GM12878 (cell line): ENCODE results near the gene ZDHHC17. TPM values are rescaled to one million over a fixed set of nuclear protein-coding genes. Genes with fewer than 3 reads are reported as not detected.
A peak's percentile ranks its signal among the peaks of the same experiment; 100 is the strongest.

Source experiments
- ATAC-seq: fragments of 200-7000 bp; cut with Tn5 transposase; 3 replicates; pipeline ENCODE4 v1.9.1; 2020; ENCODE audit warnings: mild to moderate bottlenecking, moderate library complexity
- BruUV-seq: library from RNA; stranded (reverse); fragments of 400-500 nt; replicated peaks from 2 replicates; lab custom pipeline; 2021; lab: Mats Ljungman, UMichigan
- CTCF ChIA-PET: fragments of 300-600 bp; sonication (Branson Sonifier 250); formaldehyde crosslinking; extraction: SDS; loops from one replicate; lab custom pipeline; 2021; ENCODE audit warnings: inconsistent platforms; lab: Yijun Ruan, JAX
- POLR2A ChIA-PET: fragments of 350-600 bp; formaldehyde crosslinking; extraction: SDS; loops from one replicate; lab custom pipeline; 2021; ENCODE audit warnings: inconsistent platforms; lab: Charles Lee
- RAD21 ChIA-PET: fragments of 300-600 bp; sonication (Branson Sonifier 250); formaldehyde crosslinking; loops from one replicate; lab custom pipeline; 2023; ENCODE audit warnings: antibody characterized with exemption; ENCODE audit not compliant: unreplicated experiment; lab: Charles Lee
- SMC1A ChIA-PET: fragments of 300-600 bp; sonication (Branson Sonifier 250); formaldehyde crosslinking; loops from one replicate; lab custom pipeline; 2023; ENCODE audit not compliant: unreplicated experiment, uncharacterized antibody; lab: Charles Lee
- DNase-seq: peaks from one replicate; pipeline ENCODE4 v3.0.0-alpha.2; 2011; ENCODE audit warnings: low read depth, low spot score
- FAIRE-seq: peaks from 3 replicates; lab custom pipeline; 2011; peaks lifted over from hg19 to GRCh38; lab: Jason Lieb, UNC
- H2AFZ ChIP-seq: 2 replicates; pipeline ENCODE4 v1.6.0; 2011; ENCODE audit warnings: low read depth, low read length, control low read depth; ENCODE audit not compliant: control insufficient read depth
- H3K27ac ChIP-seq: 2 replicates; pipeline ENCODE4 v1.5.1; 2011; ENCODE audit warnings: control low read depth; ENCODE audit not compliant: control insufficient read depth, insufficient read depth
- H3K27me3 ChIP-seq, 2 experiments: replicated peaks in 1 of 2; 2 replicates each; pipeline versions ENCODE4 v1.6.0 to v1.6.1; 2011; ENCODE audit warnings: low read length in 1 of 2; ENCODE audit not compliant: control insufficient read depth in 2 of 2, insufficient read depth in 2 of 2
- H3K36me3 ChIP-seq, 2 experiments: 2 replicates each; pipeline ENCODE4 v1.5.1; 2011; ENCODE audit warnings: low read length in 1 of 2; ENCODE audit not compliant: control insufficient read depth in 2 of 2, insufficient read depth in 2 of 2
- H3K4me1 ChIP-seq: 2 replicates; pipeline ENCODE4 v1.6.1; 2011; ENCODE audit warnings: mild to moderate bottlenecking, low read length, moderate library complexity, mixed read lengths; ENCODE audit not compliant: control insufficient read depth, insufficient read depth
- H3K4me2 ChIP-seq: 2 replicates; pipeline ENCODE4 v1.6.0; 2011; ENCODE audit warnings: control low read depth; ENCODE audit not compliant: control insufficient read depth, insufficient read depth
- H3K4me3 ChIP-seq: fragments of 200-600 bp; sonication (generic); 2 replicates; pipeline ENCODE4 v1.5.1; 2016
- H3K79me2 ChIP-seq: 2 replicates; pipeline ENCODE4 v1.6.0; 2011; ENCODE audit warnings: low read length; ENCODE audit not compliant: control insufficient read depth, insufficient read depth
- H3K9ac ChIP-seq: 2 replicates; pipeline ENCODE4 v1.8.0; 2011; ENCODE audit warnings: low read length, control low read depth, mixed read lengths; ENCODE audit not compliant: control insufficient read depth, insufficient read depth
- H3K9me3 ChIP-seq: replicated peaks from 3 replicates; pipeline ENCODE4 v1.5.1; 2011; ENCODE audit warnings: mild to moderate bottlenecking, low read length; ENCODE audit not compliant: control insufficient read depth, insufficient read depth
- H4K20me1 ChIP-seq: 2 replicates; pipeline ENCODE4 v1.6.0; 2011; ENCODE audit not compliant: control insufficient read depth, insufficient read depth
- BHLHE40 ChIP-seq, 2 experiments: fragments of 450-650 bp in 1 of 2; IDR thresholded peaks; 2 replicates each; pipeline ENCODE4 v1.6.1; 2011 to 2017; ENCODE audit warnings: low read depth in 2 of 2, borderline replicate concordance in 1 of 2, improper control_type of control experiment in 1 of 2, low read length in 1 of 2, mild to moderate bottlenecking in 1 of 2
- EED ChIP-seq: sonication (generic); IDR thresholded peaks from 2 replicates; pipeline ENCODE4 v1.6.1; 2016; ENCODE audit warnings: antibody characterized with exemption, low read depth
- FOS ChIP-seq: IDR thresholded peaks from 3 replicates; pipeline ENCODE4 v1.6.1; 2011; ENCODE audit warnings: borderline replicate concordance; ENCODE audit not compliant: insufficient read length; ENCODE audit errors: extremely low read depth
- HDAC2 ChIP-seq: fragments of 200-600 bp; sonication (generic); IDR thresholded peaks from 2 replicates; pipeline ENCODE4 v1.6.1; 2017
- MYC ChIP-seq: IDR thresholded peaks from 2 replicates; pipeline ENCODE4 v1.6.1; 2011; ENCODE audit warnings: mild to moderate bottlenecking, low read length, moderate library complexity, inconsistent platforms; ENCODE audit not compliant: insufficient read depth, insufficient replicate concordance, insufficient read length, severe bottlenecking
- NBN ChIP-seq: fragments of 450-650 bp; IDR thresholded peaks from 2 replicates; pipeline ENCODE4 v1.6.1; 2016
- SMC3 ChIP-seq: IDR thresholded peaks from 2 replicates; pipeline ENCODE4 v1.6.1; 2011; ENCODE audit warnings: low read length, improper control_type of control experiment, borderline replicate concordance
- SPI1 ChIP-seq: IDR thresholded peaks from 2 replicates; pipeline ENCODE4 v1.6.1; 2011; ENCODE audit warnings: low read depth, mild to moderate bottlenecking, low read length, moderate library complexity, borderline replicate concordance; ENCODE audit not compliant: insufficient read depth
- TARDBP ChIP-seq: IDR thresholded peaks from 2 replicates; pipeline ENCODE4 v1.6.1; 2016; ENCODE audit warnings: borderline replicate concordance
- TBL1XR1 ChIP-seq: IDR thresholded peaks from 2 replicates; pipeline ENCODE4 v1.6.1; 2012; ENCODE audit warnings: low read depth, low read length, improper control_type of control experiment
- YY1 ChIP-seq: IDR thresholded peaks from 2 replicates; pipeline ENCODE4 v1.6.1; 2011; ENCODE audit warnings: low read depth, mild to moderate bottlenecking, low read length
- ZBTB33 ChIP-seq: fragments of 450-650 bp; IDR thresholded peaks from 2 replicates; pipeline ENCODE4 v1.6.1; 2017; ENCODE audit warnings: mild to moderate bottlenecking
- ZNF687 ChIP-seq: fragments of 450-650 bp; IDR thresholded peaks from 2 replicates; pipeline ENCODE4 v1.6.1; 2017; ENCODE audit warnings: mild to moderate bottlenecking, moderate library complexity
- WGBS: methylation state at CpG from one replicate; pipeline ENCODE4 v1.1.6; 2016; ENCODE audit warnings: low lambda C conversion rate; ENCODE audit not compliant: insufficient replicate concordance, insufficient coverage; ENCODE audit errors: missing lambda C conversion rate; 5-methylcytosine and 5-hydroxymethylcytosine counted together
- in situ Hi-C: fragments of 300-500 bp; cut with MboI; formaldehyde crosslinking; loops from 9 replicates; pipeline ENCODE4 v1.14.3; 2018; ENCODE audit warnings: mixed read lengths
- intact Hi-C: fragments of 100-400 bp; cut with micrococcal nuclease; formaldehyde crosslinking; loops from one replicate; pipeline ENCODE4 v1.14.2; 2022; ENCODE audit not compliant: unreplicated experiment
- polyA plus RNA-seq, 11 experiments: library from polyadenylated mRNA; depleted of rRNA in 4 of 11; unstranded in 6 of 11; stranded (reverse) in 5 of 11; fragments of >200 nt; fragmentation: Nextera tagmentation in 4 of 11; fragmentation: Illumina TruSeq in 1 of 11; extraction: Ambion mirVana in 4 of 11; extraction: Trizol in 1 of 11; gene quantifications; 1 replicate in 1 of 11; 2 replicates in 10 of 11; pipeline versions ENCODE4 v1.2.1 to v1.2.3, GENCODE V29; 2011 to 2016; ENCODE audit warnings: inconsistent platforms in 2 of 11, missing spikeins in 2 of 11, low read depth in 1 of 11
- total RNA-seq, 4 experiments: library from RNA; depleted of rRNA in 3 of 4; stranded (reverse); fragments of >200 nt in 3 of 4; fragmentation: Illumina TruSeq in 1 of 4; extraction: Trizol in 1 of 4; gene quantifications; 2 replicates each; pipeline versions ENCODE4 v1.2.1 to v1.2.3, GENCODE V29; 2013 to 2021
- TF ChIP-seq, protein P1 (sequence below): fragments of 450-650 bp; IDR thresholded peaks from 2 replicates; pipeline ENCODE4 v1.6.1; 2017; ENCODE audit warnings: mild to moderate bottlenecking, moderate library complexity

The ZDHHC17 gene
- total and polyA plus RNA-seq, 10 of the 15 experiments (the other 5 are each of a cell fraction or from before 2014, with no cell fraction given): 4.3 to 50.0 (median 19.3) TPM

- no peak for FAIRE-seq
- intact Hi-C loops: loop anchor here (2.0 to 10.0 kb wide), 4 partner anchors 13 to 681 kb away; partner anchors contain the start of genes NAP1L1 and OSBPL8
- Histone ChIP-seq H3K9ac (no peak overlapping the region), H3K4me3 (peak overlapping the region; percentile 85; the same call in 1 of the 2 replicates), H3K27ac (no peak overlapping the region), H4K20me1 (no peaks in the 10 kb centered on the region; the same call in 1 of the 2 replicates), H2AFZ (no peak overlapping the region), H3K36me3 (no peaks in the 10 kb centered on the region; a peak in 1 of 4 replicates), H3K27me3 (no peaks in the 10 kb centered on the region), H3K79me2 (peaks cover 55% of the 10 kb centered on the region), H3K4me1 (peaks cover 8% of the 10 kb centered on the region), H3K4me2 (peak overlapping the region; percentile 91), H3K9me3 (no peaks in the 10 kb centered on the region)
- over 99% methylated on average over 6 of the region's 6 CpGs for WGBS
- ChIA-PET SMC1A (interaction anchor here (0.7 to 7.0 kb wide), 4 partner anchors 9 to 50 kb away, joined by 3 to 63 read pairs (median 8); no protein-coding TSS in a partner anchor), RAD21 (interaction anchor here (1.3 kb wide), 1 partner anchor 11 kb away, joined by 10 read pairs; no protein-coding TSS in a partner anchor), POLR2A (interaction anchor here (1.3 to 1.8 kb wide), 2 partner anchors 11 to 12 kb away, joined by 3 to 6 read pairs; no protein-coding TSS in a partner anchor), CTCF (interaction anchor here (0.8 to 2.0 kb wide), 2 partner anchors 26 to 28 kb away, joined by 3 to 16 read pairs; no protein-coding TSS in a partner anchor)
- no peak for DNase-seq
- in situ Hi-C loops: no loop called here
- no peak for ATAC-seq
- BruUV-seq: no TSS peak
- TF ChIP-seq YY1 (no peak), ZNF687 (no peak), SMC3 (no peak), TARDBP (no peak), TBL1XR1 (no peak), NBN (no peak), EED (no peak), HDAC2 (no peak), FOS (no peak), SPI1 (no peak), BHLHE40 (IDR thresholded peaks at IDR 0.05; ENCODE audit: borderline replicate concordance in 1 of 2, low read depth in 2 of 2, low read length in 1 of 2) (no peak), ZBTB33 (no peak), MYC (no peak)
- TF ChIP-seq, protein P1, sequence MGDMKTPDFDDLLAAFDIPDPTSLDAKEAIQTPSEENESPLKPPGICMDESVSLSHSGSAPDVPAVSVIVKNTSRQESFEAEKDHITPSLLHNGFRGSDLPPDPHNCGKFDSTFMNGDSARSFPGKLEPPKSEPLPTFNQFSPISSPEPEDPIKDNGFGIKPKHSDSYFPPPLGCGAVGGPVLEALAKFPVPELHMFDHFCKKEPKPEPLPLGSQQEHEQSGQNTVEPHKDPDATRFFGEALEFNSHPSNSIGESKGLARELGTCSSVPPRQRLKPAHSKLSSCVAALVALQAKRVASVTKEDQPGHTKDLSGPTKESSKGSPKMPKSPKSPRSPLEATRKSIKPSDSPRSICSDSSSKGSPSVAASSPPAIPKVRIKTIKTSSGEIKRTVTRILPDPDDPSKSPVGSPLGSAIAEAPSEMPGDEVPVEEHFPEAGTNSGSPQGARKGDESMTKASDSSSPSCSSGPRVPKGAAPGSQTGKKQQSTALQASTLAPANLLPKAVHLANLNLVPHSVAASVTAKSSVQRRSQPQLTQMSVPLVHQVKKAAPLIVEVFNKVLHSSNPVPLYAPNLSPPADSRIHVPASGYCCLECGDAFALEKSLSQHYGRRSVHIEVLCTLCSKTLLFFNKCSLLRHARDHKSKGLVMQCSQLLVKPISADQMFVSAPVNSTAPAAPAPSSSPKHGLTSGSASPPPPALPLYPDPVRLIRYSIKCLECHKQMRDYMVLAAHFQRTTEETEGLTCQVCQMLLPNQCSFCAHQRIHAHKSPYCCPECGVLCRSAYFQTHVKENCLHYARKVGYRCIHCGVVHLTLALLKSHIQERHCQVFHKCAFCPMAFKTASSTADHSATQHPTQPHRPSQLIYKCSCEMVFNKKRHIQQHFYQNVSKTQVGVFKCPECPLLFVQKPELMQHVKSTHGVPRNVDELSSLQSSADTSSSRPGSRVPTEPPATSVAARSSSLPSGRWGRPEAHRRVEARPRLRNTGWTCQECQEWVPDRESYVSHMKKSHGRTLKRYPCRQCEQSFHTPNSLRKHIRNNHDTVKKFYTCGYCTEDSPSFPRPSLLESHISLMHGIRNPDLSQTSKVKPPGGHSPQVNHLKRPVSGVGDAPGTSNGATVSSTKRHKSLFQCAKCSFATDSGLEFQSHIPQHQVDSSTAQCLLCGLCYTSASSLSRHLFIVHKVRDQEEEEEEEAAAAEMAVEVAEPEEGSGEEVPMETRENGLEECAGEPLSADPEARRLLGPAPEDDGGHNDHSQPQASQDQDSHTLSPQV: no peak
Measured at GRCh38 chr12:76765598-76765997, 1.7 kb downstream of the ZDHHC17 start.
